Islet of Langerhans (tissue), 1 donor: ENCODE data around the gene RSRC2.
"Not testable (repeated sequence)": the region's sequence is repeated elsewhere in the genome, so short reads cannot be mapped to it uniquely, and the experiment has no call there.

Experiments
- FAIRE-seq: peaks from one replicate; lab custom pipeline; 2011; peaks lifted over from hg19 to GRCh38; lab: Jason Lieb, UNC

RSRC2 gene

DNA sequence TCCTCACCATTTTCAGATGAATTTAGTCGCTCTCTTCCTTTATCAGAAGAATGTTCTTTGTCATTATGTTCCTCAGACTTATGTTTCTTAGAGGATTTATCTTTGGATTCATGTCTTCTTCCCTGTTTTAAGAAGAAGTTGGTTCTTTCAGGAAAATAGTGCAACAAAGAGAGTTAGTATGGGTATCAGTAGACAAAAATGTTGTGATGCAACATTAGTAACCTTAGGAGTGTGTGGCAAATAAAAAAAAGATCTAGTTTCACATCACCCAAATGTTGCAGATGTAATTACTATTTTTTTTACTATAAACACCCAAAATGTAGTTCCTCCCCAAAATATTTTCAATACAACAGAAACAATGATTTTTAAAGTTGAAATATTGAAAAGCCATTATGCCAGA is 7.8 kb downstream of the RSRC2 start:
- no peak for FAIRE-seq

- FAIRE-seq, result no peak
Observed at GRCh38 chr12:122517877-122518276, 8.9 kb downstream of the RSRC2 start.

DNA sequence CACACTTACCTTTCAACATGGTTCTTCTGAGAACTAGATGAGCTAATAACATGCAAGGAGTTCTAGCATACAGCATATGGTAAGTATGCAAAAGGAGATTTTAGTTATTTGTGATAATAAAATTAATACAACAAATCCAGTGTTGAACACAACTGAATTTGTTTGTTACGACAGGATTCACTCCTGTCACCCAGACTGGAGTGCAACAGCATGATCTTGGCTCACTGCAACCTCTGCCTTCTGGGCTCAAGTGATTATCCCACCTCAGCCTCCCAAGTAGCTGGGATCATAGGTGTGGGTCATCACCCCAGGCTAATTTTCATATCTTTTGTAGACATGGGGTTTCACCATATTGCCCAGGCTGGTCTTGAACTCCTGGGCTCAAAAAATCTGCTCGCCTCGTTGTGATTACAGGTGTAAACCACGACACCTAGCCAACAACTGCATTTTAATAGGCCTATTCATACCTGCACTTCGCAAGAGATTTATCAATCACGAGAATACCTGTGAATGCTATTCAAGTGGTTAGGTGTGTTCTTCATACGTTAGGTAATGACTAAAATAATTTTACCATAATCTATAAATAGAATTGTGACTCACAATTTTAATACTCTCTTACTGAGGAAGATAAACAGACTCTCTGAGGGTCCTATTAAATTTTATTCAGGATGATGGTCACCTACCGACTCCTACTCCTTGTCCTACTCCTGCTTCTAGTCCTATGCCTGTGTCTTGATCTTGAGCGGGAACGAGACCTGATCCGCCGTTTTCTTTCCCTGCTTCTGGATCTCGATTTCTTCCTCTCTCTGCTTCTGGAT is 10.0 kb downstream of the RSRC2 start:
- FAIRE-seq, result no peak

GRCh38 chr12:122515275-122515674 is 11.5 kb downstream of the RSRC2 start:
- no peak for FAIRE-seq

GRCh38 chr12:122513660-122514059 is 13.1 kb downstream of the RSRC2 start:
- FAIRE-seq, result no peak

GRCh38 chr12:122513028-122513427 is 13.7 kb downstream of the RSRC2 start:
- not testable (repeated sequence) for FAIRE-seq

GRCh38 chr12:122508163-122508562 is 18.6 kb downstream of the RSRC2 start:
- FAIRE-seq, result no peak

DNA sequence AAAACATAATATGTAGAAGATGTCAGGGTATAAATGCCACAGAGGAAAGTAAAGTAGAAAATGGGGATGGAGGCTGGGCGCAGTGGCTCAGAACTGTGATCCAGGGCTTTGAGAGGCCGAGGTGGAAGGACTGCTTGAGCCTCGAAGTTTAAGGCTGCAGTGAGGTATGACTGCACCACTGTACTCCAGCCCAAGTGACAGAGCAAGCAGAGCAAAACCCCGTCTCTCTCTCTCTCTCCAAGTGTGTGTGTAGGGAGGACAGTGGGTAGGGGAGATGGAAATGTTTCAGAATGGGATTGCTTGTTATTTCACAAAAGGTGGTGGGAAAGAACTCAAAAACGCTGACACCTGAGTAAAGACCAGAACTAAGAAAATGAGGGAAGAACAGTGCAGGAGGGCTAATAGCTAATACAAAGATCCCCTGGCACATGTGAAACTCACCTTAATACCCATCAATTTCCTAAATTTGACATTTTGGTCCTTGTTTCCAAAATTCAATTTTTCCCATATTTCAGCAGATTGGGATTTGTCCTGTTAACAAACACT is 20.3 kb downstream of the RSRC2 start:
- no peak for FAIRE-seq

DNA sequence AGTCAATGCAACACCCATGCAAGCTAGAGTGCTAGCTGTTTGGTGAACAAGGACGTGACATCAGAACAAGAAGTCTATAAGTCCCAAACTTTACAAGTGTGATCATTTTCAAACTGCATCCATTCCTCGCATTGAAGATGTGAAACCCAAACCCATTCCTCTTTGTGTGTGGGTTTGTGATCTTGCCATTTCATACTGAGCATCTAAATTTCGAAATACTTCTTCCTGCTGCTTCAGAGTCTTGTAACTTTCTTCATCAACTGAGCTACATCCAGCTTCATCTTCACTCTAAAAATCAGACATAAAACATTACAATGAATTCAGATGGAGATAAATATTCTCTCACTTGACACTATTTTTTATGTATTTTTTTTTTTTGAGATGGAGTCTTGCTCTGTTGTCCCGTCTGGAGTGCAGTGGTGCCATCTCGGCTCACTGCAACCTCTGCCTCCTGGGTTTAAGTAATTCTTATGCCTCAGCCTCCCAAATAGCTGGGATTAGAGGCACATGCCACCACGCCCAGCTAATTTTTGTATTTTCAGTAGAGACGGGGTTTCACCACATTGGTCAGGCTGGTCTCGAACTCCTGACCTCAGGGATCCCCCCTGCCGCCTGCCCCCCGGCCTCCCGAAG is 21.2 kb downstream of the RSRC2 start:
- no peak for FAIRE-seq

DNA sequence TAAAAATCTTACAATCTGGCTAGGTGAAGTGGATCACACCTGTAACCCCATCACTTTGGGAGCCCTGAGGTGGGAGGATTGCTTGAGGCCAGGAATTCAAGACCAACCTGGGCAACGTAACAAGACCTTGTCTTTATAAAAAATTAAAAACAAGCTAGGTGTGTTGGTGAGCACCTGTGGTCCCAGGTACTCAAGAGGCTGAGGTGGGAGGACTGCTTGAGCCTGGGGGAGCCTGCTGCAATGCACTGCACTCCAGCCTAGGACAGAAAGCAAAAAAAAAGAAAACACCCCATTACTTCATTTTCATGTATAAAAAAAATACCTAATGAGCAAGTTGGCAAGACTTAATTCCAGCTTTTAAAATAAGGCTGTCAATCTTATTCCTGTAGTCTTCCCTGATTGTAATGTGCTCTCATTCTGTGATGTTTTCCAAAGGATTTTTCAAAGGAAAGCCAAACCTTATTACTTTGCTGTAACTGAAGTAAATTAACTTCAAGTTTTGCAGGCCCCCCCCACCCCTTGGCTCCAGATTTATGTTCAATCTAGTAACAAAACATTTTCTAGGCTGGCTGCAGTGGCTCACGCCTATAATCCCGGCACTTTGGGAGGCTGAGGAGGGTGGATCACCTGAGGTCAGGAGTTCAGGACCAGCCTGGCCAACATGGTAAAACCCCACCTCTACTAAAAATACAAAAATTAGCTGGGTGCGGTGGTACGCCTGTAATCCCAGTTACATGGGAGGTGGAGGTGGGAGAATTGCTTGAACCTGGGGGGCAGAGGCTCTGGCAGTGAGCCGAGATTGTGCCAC is 22.7 kb downstream of the RSRC2 start:
- no peak for FAIRE-seq

DNA sequence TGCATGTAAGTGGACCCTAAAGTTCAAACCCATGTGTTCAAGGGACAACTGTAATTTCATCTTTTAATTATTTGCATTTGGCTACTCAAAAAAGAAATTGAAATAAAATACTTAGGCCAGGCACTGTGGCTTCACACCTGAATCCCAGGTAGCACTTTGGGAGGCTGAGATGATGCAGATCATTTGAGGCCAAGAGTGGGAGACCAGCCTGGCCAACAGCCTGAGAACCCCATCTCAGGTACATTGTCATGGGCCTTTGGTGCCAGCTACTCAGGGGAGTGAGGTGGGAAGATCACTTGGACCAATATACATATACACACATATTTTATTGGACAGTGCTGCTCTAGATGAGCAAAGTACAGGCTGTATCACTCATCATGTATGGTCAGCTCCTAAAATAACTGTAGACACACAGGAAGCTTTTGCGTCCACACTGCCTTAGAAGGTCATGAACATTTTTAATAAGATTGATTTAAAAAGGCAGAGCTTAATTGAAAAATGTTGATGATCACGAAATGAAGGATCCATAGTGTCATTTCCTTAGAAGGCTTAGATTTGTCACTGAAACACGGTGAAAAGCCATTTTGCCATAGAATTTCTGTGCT is 23.5 kb downstream of the RSRC2 start:
- FAIRE-seq, result no peak

GRCh38 chr12:122501489-122501989 is 25.2 kb downstream of the RSRC2 start:
- FAIRE-seq, result no peak

GRCh38 chr12:122500685-122501488 is 25.8 kb downstream of the RSRC2 start, which contains the start of gene ZCCHC8:
Gene ZCCHC8, minus strand, starts transcription at chr12:122500932. Its CDS starts 92 bp downstream, at chr12:122500840.
- no peak for FAIRE-seq

GRCh38 chr12:122499991-122500684 is 26.6 kb downstream of the RSRC2 start:
- no peak for FAIRE-seq

GRCh38 chr12:122495258-122495657 is 31.5 kb downstream of the RSRC2 start:
- no peak for FAIRE-seq

- not testable (repeated sequence) for FAIRE-seq
Observed at GRCh38 chr12:122493222-122493621, 33.5 kb downstream of the RSRC2 start.

DNA sequence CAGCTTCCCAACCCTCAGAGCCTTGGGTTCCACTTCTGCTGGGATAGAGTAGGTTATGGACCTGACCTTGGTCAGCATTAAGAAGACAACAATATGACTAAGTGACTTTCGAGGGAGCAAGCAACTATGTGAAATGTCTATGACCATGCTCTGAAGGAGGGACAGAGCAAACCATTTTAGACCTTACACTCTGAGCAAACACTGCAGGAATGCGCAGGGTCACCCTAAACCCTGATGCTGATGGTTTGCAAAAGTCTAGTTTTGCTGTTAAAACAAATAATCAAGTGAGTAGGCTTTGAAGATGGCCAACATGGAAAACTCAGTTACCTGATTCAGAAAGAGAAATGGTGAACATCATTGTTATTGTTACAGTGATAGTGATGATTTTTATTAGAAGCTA is 34.7 kb downstream of the RSRC2 start:
- FAIRE-seq, result no peak

- FAIRE-seq, result no peak
Observed at GRCh38 chr12:122489038-122489437, 37.7 kb downstream of the RSRC2 start.

GRCh38 chr12:122487807-122488206 is 38.9 kb downstream of the RSRC2 start:
- not testable (repeated sequence) for FAIRE-seq

DNA sequence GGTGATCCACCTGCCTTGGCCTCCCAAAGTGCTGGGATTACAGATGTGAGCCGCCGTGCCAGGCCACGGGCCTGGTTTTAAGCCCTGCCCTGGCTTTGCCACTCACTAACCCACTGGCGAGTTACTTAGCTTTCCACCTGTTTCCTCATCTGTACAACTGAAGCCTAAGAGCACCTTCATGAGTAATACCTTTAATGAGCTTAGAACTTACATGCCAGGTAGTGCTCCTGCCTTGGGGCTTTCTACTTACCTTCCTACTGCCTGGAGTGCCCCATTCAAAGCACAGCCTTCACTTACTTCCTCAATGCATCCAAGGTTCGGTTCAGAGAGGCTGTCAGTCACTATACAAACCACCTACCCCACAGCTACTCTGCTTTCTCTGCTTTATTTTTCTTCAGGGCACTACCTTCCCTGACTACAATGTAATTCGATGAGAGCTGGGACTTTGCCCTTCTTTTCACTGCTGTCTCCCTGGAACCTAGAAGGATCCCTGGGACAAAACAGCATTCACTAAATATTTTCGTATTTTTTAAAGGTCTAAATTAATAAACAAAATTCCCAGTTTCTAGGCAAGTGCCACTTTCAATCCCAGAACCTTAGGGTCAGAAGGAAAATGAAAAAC is 39.8 kb downstream of the RSRC2 start:
- peak; percentile 9 for FAIRE-seq
